ENCODE results near the gene POLE2.

- TF ChIP-seq ESRRA (CRISPR knock-in tag; IDR thresholded peaks at IDR 0.05; ENCODE audit: low read depth), result no peak
- no peak for TF ChIP-seq MAFK (conservative IDR thresholded peaks at IDR 0.05 in 1 of 2, IDR thresholded peaks at IDR 0.05 in 1 of 2; ENCODE audit: low read length in 2 of 2)
These were observed 652 bp upstream of the POLE2 start for GRCh38 chr14:49688701-49689030.
